ENCODE data around the gene LAMP2. TPM values are rescaled to one million over a fixed set of nuclear protein-coding genes. Genes with fewer than 3 reads are reported as not detected.

The LAMP2 gene
- total RNA-seq, 1 donor from 2014 or later = 33.8 TPM

GRCh38 chrX:120459309-120459708 lies 9.8 kb downstream of the LAMP2 start:
- no peak for DNase-seq (ENCODE audit: low spot score in 2 of 2)
- no peak for FAIRE-seq

- DNase-seq (ENCODE audit: low spot score in 2 of 2) = no peak
- no peak for FAIRE-seq
Measured at GRCh38 chrX:120457766-120458180, 11.3 kb downstream of the LAMP2 start.

- FAIRE-seq = no peak
- no peak for DNase-seq (ENCODE audit: low spot score in 2 of 2)
Measured at GRCh38 chrX:120456973-120457372, 12.1 kb downstream of the LAMP2 start.

- no peak for FAIRE-seq
- DNase-seq (ENCODE audit: low spot score in 2 of 2) = no peak
Measured at GRCh38 chrX:120453985-120454384, 15.1 kb downstream of the LAMP2 start.

- FAIRE-seq (no peak), DNase-seq (ENCODE audit: low spot score in 2 of 2) (peak in 1 of 2 donors; percentile 13)
Measured at GRCh38 chrX:120452131-120452530, 17.0 kb downstream of the LAMP2 start.

GRCh38 chrX:120450163-120450562 lies 18.9 kb downstream of the LAMP2 start:
- FAIRE-seq = no peak
- DNase-seq (ENCODE audit: low spot score in 2 of 2) = no peak

GRCh38 chrX:120446498-120446897 lies 22.6 kb downstream of the LAMP2 start:
- FAIRE-seq = no peak

GRCh38 chrX:120439921-120440320 lies 29.2 kb downstream of the LAMP2 start:
- DNase-seq (ENCODE audit: low spot score in 2 of 2) = no peak
- no peak for FAIRE-seq

More at GRCh38 chrX:120446498-120446897, 22.6 kb downstream of the LAMP2 start:
- DNase-seq (ENCODE audit: low spot score in 2 of 2) = peak in 1 of 2 donors; percentile 16

GRCh38 chrX:120429776-120430540 lies 39.1 kb downstream of the LAMP2 start:
- DNase-seq (ENCODE audit: low spot score in 2 of 2) = no peak
- FAIRE-seq = no peak

- no peak for DNase-seq (ENCODE audit: low spot score in 2 of 2)
- FAIRE-seq = no peak
Measured at GRCh38 chrX:120428309-120428708, 40.8 kb downstream of the LAMP2 start.

- DNase-seq (ENCODE audit: low spot score in 2 of 2) (no peak), FAIRE-seq (no peak)
Measured at GRCh38 chrX:120426599-120426998, 42.5 kb downstream of the LAMP2 start.

- no peak for DNase-seq (ENCODE audit: low spot score in 2 of 2)
- no peak for FAIRE-seq
Measured at GRCh38 chrX:120419463-120419862, 49.6 kb downstream of the LAMP2 start.

GRCh38 chrX:120408168-120408567 lies 60.9 kb downstream of the LAMP2 start:
- no peak for DNase-seq (ENCODE audit: low spot score in 2 of 2)
- no peak for FAIRE-seq

GRCh38 chrX:120406638-120407037 lies 62.5 kb downstream of the LAMP2 start:
- no peak for DNase-seq (ENCODE audit: low spot score in 2 of 2)
- FAIRE-seq = no peak

GRCh38 chrX:120402369-120402768 lies 66.7 kb downstream of the LAMP2 start:
- no peak for FAIRE-seq
- no peak for DNase-seq (ENCODE audit: low spot score in 2 of 2)

GRCh38 chrX:120401301-120401700 lies 67.8 kb downstream of the LAMP2 start:
- DNase-seq (ENCODE audit: low spot score in 2 of 2) = no peak
- FAIRE-seq = no peak

- no peak for DNase-seq (ENCODE audit: low spot score in 2 of 2)
- FAIRE-seq = no peak
Measured at GRCh38 chrX:120380699-120381098, 88.4 kb downstream of the LAMP2 start.

- FAIRE-seq (no peak), DNase-seq (ENCODE audit: low spot score in 2 of 2) (no peak)
Measured at GRCh38 chrX:120379937-120380681, 89.0 kb downstream of the LAMP2 start.

- DNase-seq (ENCODE audit: low spot score in 2 of 2) = no peak
- no peak for FAIRE-seq
Measured at GRCh38 chrX:120378570-120378969, 90.5 kb downstream of the LAMP2 start.
